GM08714 (cell line): ENCODE data around the gene TMEM123.

Source experiments
- H3K4me3 ChIP-seq: fragments of 200-500 bp; sonication (Bioruptor generic); 2 replicates; pipeline ENCODE4 v1.5.1; 2014; ENCODE audit warnings: mild to moderate bottlenecking, low read length, inconsistent platforms
- ZNF274 ChIP-seq: IDR thresholded peaks from 2 replicates; pipeline ENCODE4 v1.6.1; 2012; ENCODE audit warnings: mild to moderate bottlenecking, low read depth, low read length

TMEM123 gene

GRCh38 chr11:102413497-102413896 is 39.1 kb downstream of the TMEM123 start:
- TF ChIP-seq ZNF274, result no peak
- no peak overlapping the region for H3K4me3 ChIP-seq

DNA sequence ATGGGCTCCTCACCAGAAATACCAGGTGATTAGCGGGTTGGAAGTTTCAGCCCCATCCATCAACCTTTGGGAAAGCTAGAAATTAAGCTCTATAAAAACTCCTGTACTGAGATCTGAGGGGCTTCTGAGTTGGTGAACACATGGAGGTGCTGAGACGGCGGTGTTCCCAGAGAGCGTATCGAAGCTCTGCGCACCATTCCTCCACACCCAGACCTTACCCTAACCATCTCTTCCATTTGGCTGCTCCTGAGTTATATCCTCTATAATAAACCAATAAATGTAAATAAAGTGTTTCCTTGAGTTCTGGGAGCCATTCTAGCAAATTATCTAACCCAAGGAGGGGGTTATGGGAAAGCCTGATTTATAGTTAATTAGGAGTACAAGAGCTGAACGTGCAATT is 41.4 kb downstream of the TMEM123 start:
- no peak overlapping the region for H3K4me3 ChIP-seq
- no peak for TF ChIP-seq ZNF274

DNA sequence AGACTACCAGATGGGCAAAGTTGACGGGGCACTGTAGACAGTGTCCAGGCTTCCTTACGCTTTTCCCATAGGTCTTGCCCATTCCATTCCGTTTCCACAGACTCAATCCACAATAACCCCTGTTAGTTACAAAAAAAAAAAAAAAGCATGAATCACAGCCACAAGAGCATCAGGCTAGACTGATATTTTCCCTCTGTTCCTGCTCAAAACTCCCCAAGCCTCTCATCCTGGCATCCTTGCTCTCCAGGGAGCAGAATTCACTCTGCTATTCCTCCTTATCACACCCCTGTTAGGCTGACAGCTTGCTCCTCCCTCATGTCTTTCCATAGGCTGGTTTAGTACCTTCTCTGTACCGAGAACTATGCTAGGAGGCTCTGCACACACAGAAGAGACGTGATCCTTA is 42.2 kb downstream of the TMEM123 start:
- TF ChIP-seq ZNF274, result no peak

GRCh38 chr11:102408339-102408738 is 44.2 kb downstream of the TMEM123 start:
- TF ChIP-seq ZNF274, result no peak
- no peak overlapping the region for H3K4me3 ChIP-seq

More for the DNA sequence above, 42.2 kb downstream of the TMEM123 start:
- no peak overlapping the region for H3K4me3 ChIP-seq

GRCh38 chr11:102407901-102408300 is 44.7 kb downstream of the TMEM123 start:
- no peak for TF ChIP-seq ZNF274
- H3K4me3 ChIP-seq, result no peak overlapping the region

- no peak for TF ChIP-seq ZNF274
Measured at GRCh38 chr11:102406099-102406498, 46.5 kb downstream of the TMEM123 start.

GRCh38 chr11:102405501-102405900 is 47.1 kb downstream of the TMEM123 start:
- TF ChIP-seq ZNF274, result no peak
- H3K4me3 ChIP-seq, result no peak overlapping the region

More at GRCh38 chr11:102406099-102406498, 46.5 kb downstream of the TMEM123 start:
- no peak overlapping the region for H3K4me3 ChIP-seq

- no peak for TF ChIP-seq ZNF274
- no peak overlapping the region; the same call in 1 of the 2 replicates for H3K4me3 ChIP-seq
Measured at GRCh38 chr11:102402548-102402947, 50.0 kb downstream of the TMEM123 start.

GRCh38 chr11:102401905-102402304 is 50.7 kb downstream of the TMEM123 start:
- no peak for TF ChIP-seq ZNF274
- no peak overlapping the region for H3K4me3 ChIP-seq

DNA sequence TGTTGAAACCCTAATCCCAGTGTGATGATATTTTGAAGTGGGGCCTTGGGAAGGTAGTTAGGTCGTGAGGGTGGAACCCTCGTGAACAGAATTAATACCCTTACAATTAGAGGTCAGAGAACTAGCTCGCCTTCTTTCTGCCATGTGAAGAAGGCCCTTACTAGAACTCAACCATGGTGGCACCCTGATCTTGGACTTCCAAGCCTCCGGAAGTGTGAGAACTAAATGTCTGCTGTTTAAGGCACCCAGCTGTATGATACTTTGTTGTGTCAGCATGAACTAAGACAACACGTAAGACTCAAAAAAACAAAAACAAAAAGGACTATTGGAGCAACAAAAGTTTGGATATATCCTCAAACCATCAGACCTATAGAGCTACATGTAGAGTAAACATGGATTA is 52.0 kb downstream of the TMEM123 start:
- no peak overlapping the region for H3K4me3 ChIP-seq
- TF ChIP-seq ZNF274, result no peak

- TF ChIP-seq ZNF274, result no peak
- H3K4me3 ChIP-seq, result no peak overlapping the region
Measured at GRCh38 chr11:102399189-102399588, 53.4 kb downstream of the TMEM123 start.

- no peak overlapping the region for H3K4me3 ChIP-seq
- TF ChIP-seq ZNF274, result no peak
Measured at GRCh38 chr11:102398297-102398696, 54.3 kb downstream of the TMEM123 start.

GRCh38 chr11:102396708-102397563 is 55.6 kb downstream of the TMEM123 start:
- H3K4me3 ChIP-seq, result no peak overlapping the region
- no peak for TF ChIP-seq ZNF274

DNA sequence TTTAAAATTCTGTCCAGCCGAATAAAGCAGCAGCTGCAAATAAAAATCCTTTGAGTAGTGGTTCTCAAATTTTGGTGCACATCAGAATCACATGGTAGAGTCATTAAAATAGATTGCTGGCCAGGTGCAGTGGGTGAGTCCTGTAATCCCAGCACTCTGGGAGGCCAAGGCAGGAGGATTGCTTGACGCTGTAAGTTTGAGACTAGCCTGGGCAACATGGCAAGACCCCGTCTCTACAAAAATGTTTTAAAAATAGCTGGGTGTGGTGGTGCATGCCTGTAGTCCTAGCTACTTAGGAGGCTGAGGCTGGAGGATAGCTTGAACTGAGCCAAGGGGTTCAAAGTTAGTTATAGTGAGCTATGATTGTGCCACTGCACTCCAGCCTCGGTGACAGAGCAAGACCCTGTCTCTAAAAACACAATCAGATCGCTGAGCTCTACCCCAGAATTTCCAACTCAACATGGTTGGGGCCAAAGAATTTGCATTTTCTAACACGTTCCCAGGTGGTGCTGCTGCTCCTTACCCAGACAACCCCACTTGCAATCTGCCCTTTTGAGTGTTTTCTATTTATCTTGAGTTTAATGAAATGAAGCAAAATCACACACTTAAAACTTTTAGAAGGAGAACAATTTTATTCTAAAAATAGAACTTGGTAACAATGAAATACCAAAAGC is 56.7 kb downstream of the TMEM123 start:
- TF ChIP-seq ZNF274, result no peak
- H3K4me3 ChIP-seq, result no peak overlapping the region

- no peak for TF ChIP-seq ZNF274
- H3K4me3 ChIP-seq, result no peak overlapping the region
Measured at GRCh38 chr11:102393272-102393730, 59.3 kb downstream of the TMEM123 start.
